Measurements from ENCODE around the gene TIPRL.

TIPRL gene

GRCh38 chr1:168159979-168160378, 18.8 kb upstream of the TIPRL start:
- Histone ChIP-seq H3K36me3 (ENCODE audit: control insufficient read depth in 1 of 2, insufficient read depth in 2 of 2, low read length in 2 of 2) (no peaks in the 10 kb centered on the region), H2BK12ac (ENCODE audit: low read length) (no peak overlapping the region)
- DNase-seq = no peak

GRCh38 chr1:168161459-168161858, 17.3 kb upstream of the TIPRL start:
- no peak overlapping the region for H3K23ac ChIP-seq (ENCODE audit: low read length)
- no peak overlapping the region for H2BK120ac ChIP-seq (ENCODE audit: insufficient read depth, low read length, poor library complexity)
- no peak overlapping the region for H3K14ac ChIP-seq (ENCODE audit: low read length)
- no peak overlapping the region for H4K8ac ChIP-seq (ENCODE audit: low read depth, low read length)
- H3K4me1 ChIP-seq (ENCODE audit: control insufficient read depth in 1 of 2, insufficient read depth in 2 of 2, low read length in 2 of 2) = no peaks in the 10 kb centered on the region
- H4K91ac ChIP-seq (ENCODE audit: low read depth, low read length) = no peak overlapping the region
- H3K27ac ChIP-seq (ENCODE audit: low read depth, low read length) = no peak overlapping the region
- H3K4ac ChIP-seq (ENCODE audit: low read depth, low read length) = no peak overlapping the region
- H4K12ac ChIP-seq (ENCODE audit: low read depth, low read length) = no peak overlapping the region
- H3K4me2 ChIP-seq (ENCODE audit: low read length) = no peak overlapping the region
- no peak overlapping the region for H3K18ac ChIP-seq (ENCODE audit: low read length)
- no peaks in the 10 kb centered on the region for H3K27me3 ChIP-seq (ENCODE audit: insufficient read depth, low read length)
- no peak overlapping the region for H3K4me3 ChIP-seq (ENCODE audit: low read depth, low read length)
- H3K9me3 ChIP-seq (ENCODE audit: insufficient read depth, low read depth, low read length) = peaks cover 4% of the 10 kb centered on the region
- no peak overlapping the region for H2AK5ac ChIP-seq (ENCODE audit: low read length)
- no peak overlapping the region for H2BK12ac ChIP-seq (ENCODE audit: low read length)
- no CpG with 5 or more reads among the region's 2 CpGs for WGBS (ENCODE audit: extremely low coverage, insufficient coverage, insufficient read length)
- no peak overlapping the region for H2AFZ ChIP-seq (ENCODE audit: insufficient read depth, low read length, poor library complexity)
- no peaks in the 10 kb centered on the region for H3K79me2 ChIP-seq (ENCODE audit: control insufficient read depth, insufficient read depth, low read length, poor library complexity)
- H3K79me1 ChIP-seq (ENCODE audit: low read length) = no peaks in the 10 kb centered on the region
- peak in 1 of 2 donors; percentile 35 for DNase-seq
- H3K9ac ChIP-seq (ENCODE audit: low read length) = no peak overlapping the region
- no peak overlapping the region for H2BK5ac ChIP-seq (ENCODE audit: low read depth, low read length, poor library complexity)
- no peaks in the 10 kb centered on the region for H3K36me3 ChIP-seq (ENCODE audit: control insufficient read depth in 1 of 2, insufficient read depth in 2 of 2, low read length in 2 of 2)

More at GRCh38 chr1:168159979-168160378, 18.8 kb upstream of the TIPRL start:
- Histone ChIP-seq H3K9ac (ENCODE audit: low read length) (no peak overlapping the region), H3K27me3 (ENCODE audit: insufficient read depth, low read length) (no peaks in the 10 kb centered on the region), H3K79me2 (ENCODE audit: control insufficient read depth, insufficient read depth, low read length, poor library complexity) (no peaks in the 10 kb centered on the region), H3K79me1 (ENCODE audit: low read length) (no peaks in the 10 kb centered on the region), H2BK120ac (ENCODE audit: insufficient read depth, low read length, poor library complexity) (no peak overlapping the region), H2BK5ac (ENCODE audit: low read depth, low read length, poor library complexity) (no peak overlapping the region), H2AFZ (ENCODE audit: insufficient read depth, low read length, poor library complexity) (no peak overlapping the region), H4K12ac (ENCODE audit: low read depth, low read length) (no peak overlapping the region), H3K23ac (ENCODE audit: low read length) (no peak overlapping the region), H3K27ac (ENCODE audit: low read depth, low read length) (no peak overlapping the region), H3K4me3 (ENCODE audit: low read depth, low read length) (no peak overlapping the region), H3K9me3 (ENCODE audit: insufficient read depth, low read depth, low read length) (peaks cover 4% of the 10 kb centered on the region), H3K4me1 (ENCODE audit: control insufficient read depth in 1 of 2, insufficient read depth in 2 of 2, low read length in 2 of 2) (no peaks in the 10 kb centered on the region), H4K8ac (ENCODE audit: low read depth, low read length) (no peak overlapping the region), H4K91ac (ENCODE audit: low read depth, low read length) (no peak overlapping the region), H2AK5ac (ENCODE audit: low read length) (no peak overlapping the region), H3K4ac (ENCODE audit: low read depth, low read length) (no peak overlapping the region), H3K18ac (ENCODE audit: low read length) (no peak overlapping the region), H3K14ac (ENCODE audit: low read length) (no peak overlapping the region), H3K4me2 (ENCODE audit: low read length) (no peak overlapping the region)
- no CpG with 5 or more reads among the region's 1 CpG for WGBS (ENCODE audit: extremely low coverage, insufficient coverage, insufficient read length)

GRCh38 chr1:168163670-168164069, 15.1 kb upstream of the TIPRL start:
- Histone ChIP-seq H2BK120ac (ENCODE audit: insufficient read depth, low read length, poor library complexity) (no peak overlapping the region), H3K9ac (ENCODE audit: low read length) (no peak overlapping the region), H4K12ac (ENCODE audit: low read depth, low read length) (no peak overlapping the region), H2BK5ac (ENCODE audit: low read depth, low read length, poor library complexity) (no peak overlapping the region), H3K4me2 (ENCODE audit: low read length) (no peak overlapping the region), H4K91ac (ENCODE audit: low read depth, low read length) (no peak overlapping the region), H3K79me1 (ENCODE audit: low read length) (no peaks in the 10 kb centered on the region), H3K36me3 (ENCODE audit: control insufficient read depth in 1 of 2, insufficient read depth in 2 of 2, low read length in 2 of 2) (no peaks in the 10 kb centered on the region), H3K4me1 (ENCODE audit: control insufficient read depth in 1 of 2, insufficient read depth in 2 of 2, low read length in 2 of 2) (no peaks in the 10 kb centered on the region), H2AFZ (ENCODE audit: insufficient read depth, low read length, poor library complexity) (no peak overlapping the region), H3K18ac (ENCODE audit: low read length) (no peak overlapping the region), H3K9me3 (ENCODE audit: insufficient read depth, low read depth, low read length) (peaks cover 4% of the 10 kb centered on the region), H3K4me3 (ENCODE audit: low read depth, low read length) (no peak overlapping the region), H3K27me3 (ENCODE audit: insufficient read depth, low read length) (no peaks in the 10 kb centered on the region), H3K23ac (ENCODE audit: low read length) (no peak overlapping the region), H3K27ac (ENCODE audit: low read depth, low read length) (no peak overlapping the region), H2BK12ac (ENCODE audit: low read length) (no peak overlapping the region), H3K14ac (ENCODE audit: low read length) (no peak overlapping the region), H3K79me2 (ENCODE audit: control insufficient read depth, insufficient read depth, low read length, poor library complexity) (no peaks in the 10 kb centered on the region), H2AK5ac (ENCODE audit: low read length) (no peak overlapping the region), H4K8ac (ENCODE audit: low read depth, low read length) (no peak overlapping the region), H3K4ac (ENCODE audit: low read depth, low read length) (no peak overlapping the region)
- WGBS (ENCODE audit: extremely low coverage, insufficient coverage, insufficient read length) = no CpG with 5 or more reads among the region's 3 CpGs
- DNase-seq = no peak

- H3K4me1 ChIP-seq (ENCODE audit: control insufficient read depth in 1 of 2, insufficient read depth in 2 of 2, low read length in 2 of 2) = no peaks in the 10 kb centered on the region
- no peak overlapping the region for H2BK120ac ChIP-seq (ENCODE audit: insufficient read depth, low read length, poor library complexity)
- H3K27ac ChIP-seq (ENCODE audit: low read depth, low read length) = no peak overlapping the region
- H4K91ac ChIP-seq (ENCODE audit: low read depth, low read length) = no peak overlapping the region
- DNase-seq = no peak
- H3K4ac ChIP-seq (ENCODE audit: low read depth, low read length) = no peak overlapping the region
- H3K18ac ChIP-seq (ENCODE audit: low read length) = no peak overlapping the region
- H3K14ac ChIP-seq (ENCODE audit: low read length) = no peak overlapping the region
- H2BK5ac ChIP-seq (ENCODE audit: low read depth, low read length, poor library complexity) = no peak overlapping the region
- no peak overlapping the region for H3K23ac ChIP-seq (ENCODE audit: low read length)
- H3K9me3 ChIP-seq (ENCODE audit: insufficient read depth, low read depth, low read length) = peaks cover 4% of the 10 kb centered on the region
- no peak overlapping the region for H2AK5ac ChIP-seq (ENCODE audit: low read length)
- H3K79me1 ChIP-seq (ENCODE audit: low read length) = no peaks in the 10 kb centered on the region
- H2BK12ac ChIP-seq (ENCODE audit: low read length) = no peak overlapping the region
- H2AFZ ChIP-seq (ENCODE audit: insufficient read depth, low read length, poor library complexity) = no peak overlapping the region
- no peaks in the 10 kb centered on the region for H3K27me3 ChIP-seq (ENCODE audit: insufficient read depth, low read length)
- H3K4me2 ChIP-seq (ENCODE audit: low read length) = no peak overlapping the region
- no peak overlapping the region for H3K4me3 ChIP-seq (ENCODE audit: low read depth, low read length)
- H3K36me3 ChIP-seq (ENCODE audit: control insufficient read depth in 1 of 2, insufficient read depth in 2 of 2, low read length in 2 of 2) = no peaks in the 10 kb centered on the region
- H3K79me2 ChIP-seq (ENCODE audit: control insufficient read depth, insufficient read depth, low read length, poor library complexity) = no peaks in the 10 kb centered on the region
- WGBS (ENCODE audit: extremely low coverage, insufficient coverage, insufficient read length) = no CpG with 5 or more reads among the region's 3 CpGs
- H3K9ac ChIP-seq (ENCODE audit: low read length) = no peak overlapping the region
- H4K8ac ChIP-seq (ENCODE audit: low read depth, low read length) = no peak overlapping the region
- no peak overlapping the region for H4K12ac ChIP-seq (ENCODE audit: low read depth, low read length)
These were observed 14.0 kb upstream of the TIPRL start for GRCh38 chr1:168164771-168165170.
